Kasumi-1 (cell line): ENCODE results near the gene FOXP2.
"Not testable (repeated sequence)": the region's sequence is repeated elsewhere in the genome, so short reads cannot be mapped to it uniquely, and the experiment has no call there.

Experiments
- DNase-seq, 2 experiments: peaks; one replicate each; lab custom pipeline; 2025; lab: John Stamatoyannopoulos, UW

FOXP2 gene

GRCh38 chr7:114504586-114504985 is 90.0 kb downstream of the FOXP2 start:
- DNase-seq: no peak

DNA sequence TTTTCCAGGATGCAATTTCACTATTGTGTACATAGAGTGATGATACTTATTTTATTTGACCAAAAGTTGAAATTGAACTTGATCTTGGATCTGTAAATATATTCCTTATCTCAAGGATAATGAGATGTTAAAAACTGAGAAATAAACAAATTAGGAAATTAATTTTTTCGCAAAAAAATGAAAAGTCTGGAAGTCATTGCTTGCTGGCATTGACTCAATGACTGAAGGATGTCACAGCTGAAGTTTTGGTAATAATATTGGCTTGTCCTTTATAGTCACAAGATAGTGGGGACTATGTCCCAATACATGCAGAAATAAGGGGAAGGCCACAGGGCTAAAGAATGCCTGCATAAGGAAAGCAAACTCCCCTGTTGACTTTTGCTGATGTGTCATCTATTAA is 92.8 kb downstream of the FOXP2 start:
- DNase-seq: no peak

DNA sequence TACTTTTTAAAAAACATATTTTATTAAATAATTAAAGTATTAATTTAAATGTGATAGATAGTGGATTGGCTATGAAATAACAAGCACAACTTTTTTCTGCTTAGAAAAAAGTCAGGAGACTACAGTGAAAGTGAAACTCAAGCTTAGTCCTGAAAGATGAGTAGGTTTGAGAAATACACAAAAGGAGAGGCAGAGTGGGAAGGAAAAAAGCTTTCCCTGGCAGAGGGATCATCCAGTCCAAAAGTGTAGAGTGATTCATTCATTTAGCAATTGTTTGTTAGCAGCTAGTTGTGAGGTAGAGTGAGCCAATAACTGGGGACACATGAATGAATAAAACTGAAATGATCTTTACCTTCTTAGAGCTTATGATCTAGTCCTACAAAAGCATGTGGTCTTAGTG is 93.5 kb downstream of the FOXP2 start:
- no peak for DNase-seq

- not testable (repeated sequence) for DNase-seq
Observed at GRCh38 chr7:114510824-114511223, 96.2 kb downstream of the FOXP2 start.

GRCh38 chr7:114519240-114519639 is 104.6 kb downstream of the FOXP2 start:
- no peak for DNase-seq

- no peak for DNase-seq
Observed at GRCh38 chr7:114522081-114522480, 107.5 kb downstream of the FOXP2 start.

DNA sequence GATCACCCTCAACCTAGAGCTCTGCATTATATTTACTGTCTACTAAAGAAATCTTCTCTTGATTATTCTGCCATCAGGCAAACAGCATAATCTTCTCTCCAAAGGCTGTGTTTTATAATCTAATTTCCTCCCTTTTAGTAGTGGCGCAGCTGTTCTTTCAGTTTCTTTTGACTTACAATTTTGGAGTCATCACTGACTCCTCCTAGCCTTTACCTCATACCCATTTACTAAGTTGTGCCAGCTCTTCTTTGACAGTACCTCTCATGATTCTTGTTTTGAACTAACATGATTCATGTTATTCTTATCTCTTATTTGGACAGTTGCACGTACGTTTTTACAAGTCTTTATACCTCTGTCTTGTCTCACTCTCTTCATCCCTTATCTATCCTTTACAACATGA is 113.0 kb downstream of the FOXP2 start:
- DNase-seq: no peak

DNA sequence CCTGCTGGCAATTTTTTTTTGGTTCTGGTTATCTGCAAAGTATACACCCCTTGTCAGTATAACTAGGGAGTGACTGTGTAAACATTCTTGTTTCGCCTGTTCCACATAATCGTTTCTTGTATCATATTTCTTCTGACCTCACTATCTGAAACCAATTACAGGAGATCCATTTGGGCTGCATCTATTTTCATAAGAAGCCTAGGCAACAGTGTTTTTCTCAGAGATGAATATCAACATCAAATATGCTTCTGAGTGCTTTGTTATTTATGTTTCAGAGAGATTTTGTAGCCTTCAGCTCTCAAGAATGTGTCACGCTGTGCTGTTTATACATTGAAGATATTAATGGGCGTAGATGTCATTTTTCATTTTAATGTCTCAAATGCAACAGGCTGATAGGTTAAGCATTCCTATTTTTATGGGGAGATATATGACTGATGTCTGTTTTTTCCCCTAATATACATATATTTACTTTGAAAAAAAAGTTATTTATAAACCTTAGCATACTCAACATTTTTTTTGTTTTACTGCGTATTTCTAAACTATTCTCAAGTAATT is 115.5 kb downstream of the FOXP2 start:
- DNase-seq: no peak

DNA sequence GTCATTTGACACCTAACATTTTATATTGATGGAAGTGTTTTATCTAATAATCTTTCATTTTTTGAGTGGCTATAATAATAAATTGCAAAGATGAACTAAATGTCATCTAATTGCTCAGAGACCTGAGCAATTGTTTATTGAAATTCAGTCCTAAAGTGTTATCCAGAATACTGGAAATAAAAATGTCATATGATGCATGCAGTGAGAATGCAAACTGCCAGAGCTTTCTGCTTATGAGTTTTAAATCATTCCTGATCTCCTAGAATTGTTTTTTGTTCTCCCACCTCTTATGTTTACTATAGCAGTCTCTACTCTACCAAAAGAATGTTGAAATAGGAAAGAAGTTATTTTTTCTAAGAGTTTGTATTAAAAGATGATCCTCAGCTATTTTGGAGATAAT is 116.7 kb downstream of the FOXP2 start:
- DNase-seq: no peak

GRCh38 chr7:114533131-114533530 is 118.5 kb downstream of the FOXP2 start:
- no peak for DNase-seq

DNA sequence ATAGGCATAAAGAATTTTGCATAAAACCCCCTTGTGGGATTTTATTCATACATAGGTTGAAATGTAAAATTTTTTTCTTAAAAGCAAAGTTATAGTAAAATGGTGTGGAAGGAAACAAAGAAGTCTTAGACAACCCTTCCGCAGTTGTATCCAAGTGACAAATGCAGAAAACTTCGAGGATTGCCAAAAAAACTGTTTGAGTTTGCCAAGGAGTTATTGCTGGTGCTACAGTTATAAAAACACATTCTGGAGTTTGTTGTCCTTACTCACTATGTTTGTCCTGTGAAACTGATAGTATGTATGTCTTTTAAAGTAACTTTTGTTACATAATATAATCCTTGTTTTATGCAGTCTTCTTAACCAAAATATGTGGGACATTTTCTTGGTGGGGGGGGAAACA is 120.3 kb downstream of the FOXP2 start:
- no peak for DNase-seq

- DNase-seq: peak; percentile 37 to 44
Observed at GRCh38 chr7:114539575-114539974, 125.0 kb downstream of the FOXP2 start.

DNA sequence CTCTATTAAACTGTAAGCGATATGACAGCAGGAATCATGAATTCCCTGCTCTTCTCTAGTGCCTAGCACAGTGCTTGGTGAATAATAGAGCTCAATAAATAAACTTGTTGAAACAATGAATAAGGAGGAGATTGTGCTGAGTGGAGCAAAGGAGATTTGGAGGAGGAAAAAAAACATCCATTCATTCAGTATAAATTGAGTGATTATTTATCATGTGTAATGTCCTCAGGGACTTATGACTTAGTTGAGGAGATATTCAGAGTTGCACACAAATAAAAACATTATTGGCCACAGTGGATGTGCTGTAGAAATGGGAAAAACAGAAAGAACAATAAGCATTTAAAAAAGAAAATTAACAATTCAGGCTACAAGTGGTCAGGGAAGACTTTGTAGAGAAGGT is 125.7 kb downstream of the FOXP2 start:
- no peak for DNase-seq

- not testable (repeated sequence) for DNase-seq
Observed at GRCh38 chr7:114547346-114547745, 132.7 kb downstream of the FOXP2 start.

- DNase-seq: no peak
Observed at GRCh38 chr7:114548081-114548980, 133.7 kb downstream of the FOXP2 start.

- DNase-seq: peak; percentile 88 to 94
Observed at GRCh38 chr7:114554781-114555537, 140.3 kb downstream of the FOXP2 start.

DNA sequence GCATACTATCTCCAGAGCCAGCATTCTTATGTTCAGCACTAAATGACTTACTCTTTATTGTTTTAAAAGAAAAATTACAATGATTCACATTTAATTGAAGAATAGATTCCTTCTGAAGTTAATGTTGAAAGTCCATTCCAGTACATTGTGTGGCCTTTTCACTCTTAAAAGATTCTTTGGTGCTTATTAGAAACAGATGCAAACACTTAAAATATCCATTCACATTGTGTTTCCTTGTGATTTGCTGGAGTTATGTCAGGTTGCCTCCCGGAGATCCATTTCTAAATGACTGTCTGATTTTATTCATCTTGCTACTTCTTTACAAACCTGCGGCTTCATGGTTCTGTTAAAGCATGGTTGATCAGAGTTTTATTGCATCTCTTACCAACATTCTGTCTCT is 152.8 kb downstream of the FOXP2 start:
- no peak for DNase-seq

DNA sequence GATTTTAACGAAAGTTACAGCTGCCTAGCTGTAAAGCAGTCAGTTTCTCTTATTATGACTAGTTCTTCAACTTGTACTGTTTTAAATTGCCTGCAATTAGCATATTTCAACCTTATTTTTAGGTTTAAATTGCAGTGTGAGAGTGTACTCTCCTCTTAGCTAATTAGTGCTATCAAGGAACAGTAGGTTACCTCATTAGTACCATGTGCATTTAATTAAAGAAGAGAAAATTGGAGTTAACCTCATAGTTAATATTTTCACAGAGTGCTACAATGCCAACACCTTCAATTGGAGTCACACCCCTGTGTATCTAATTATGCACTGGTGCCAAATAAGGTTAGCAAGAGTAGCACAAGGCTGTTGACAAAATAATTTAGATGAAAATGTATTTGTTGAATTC is 154.6 kb downstream of the FOXP2 start:
- no peak for DNase-seq

GRCh38 chr7:114574384-114574783 is 159.8 kb downstream of the FOXP2 start:
- no peak for DNase-seq

DNA sequence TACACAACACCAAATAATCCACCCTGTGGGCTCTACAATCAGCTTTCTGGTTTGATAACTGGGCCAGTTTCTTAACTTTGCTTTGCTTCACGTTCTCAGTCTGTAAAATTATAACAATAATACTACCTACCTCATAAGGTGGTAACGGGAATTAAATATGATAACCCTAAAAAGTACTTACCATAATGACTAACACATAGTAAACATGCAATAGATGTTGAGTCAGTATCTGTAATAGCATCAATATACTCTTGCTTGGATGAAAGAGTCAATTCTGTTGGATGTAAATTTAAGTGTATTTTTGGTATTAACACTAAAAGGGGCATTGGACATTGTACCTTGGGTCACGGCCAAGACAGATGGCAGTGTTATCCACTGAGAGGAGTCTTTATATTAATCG is 160.5 kb downstream of the FOXP2 start:
- DNase-seq: no peak

- DNase-seq: not testable (repeated sequence)
Observed at GRCh38 chr7:114580963-114581362, 166.3 kb downstream of the FOXP2 start.

DNA sequence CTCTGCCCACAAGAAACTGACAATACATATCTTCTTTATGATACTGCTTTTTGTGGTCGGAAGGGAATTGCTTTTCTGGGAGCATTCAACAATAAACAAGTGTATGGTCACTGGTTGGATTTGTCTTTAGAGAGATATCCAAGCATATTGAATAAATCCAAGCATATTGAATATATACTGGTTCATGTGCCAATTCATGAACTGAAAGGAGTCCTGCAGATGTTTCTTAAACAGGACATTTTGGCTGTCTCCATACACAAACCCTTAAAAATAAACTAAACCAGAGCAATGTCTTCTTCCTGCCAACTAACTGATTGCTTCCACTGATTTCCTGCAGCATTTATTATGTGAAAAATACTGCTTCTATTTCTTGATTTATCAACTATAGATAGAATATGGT is 173.9 kb downstream of the FOXP2 start:
- DNase-seq: no peak

GRCh38 chr7:114589436-114589835 is 174.8 kb downstream of the FOXP2 start:
- no peak for DNase-seq
